Fibroblast of the aortic adventitia (primary cell): ENCODE results near the gene MED7. TPM values are rescaled to one million over a fixed set of nuclear protein-coding genes. Genes with fewer than 3 reads are reported as not detected.

Experiments
- DNase-seq: peaks from one replicate; pipeline ENCODE4 v3.0.0-alpha.2; 2010; ENCODE audit warnings: low read depth
- H3K4me3 ChIP-seq: 2 replicates; pipeline ENCODE4 v1.5.1; 2011; ENCODE audit warnings: low read depth, mild to moderate bottlenecking, control low read depth, low read length, moderate library complexity
- CTCF ChIP-seq: IDR thresholded peaks from 2 replicates; pipeline ENCODE4 v1.5.1; 2011; ENCODE audit warnings: mild to moderate bottlenecking, low read length, control low read depth, inconsistent platforms; ENCODE audit not compliant: insufficient read depth
- total RNA-seq: library from RNA; depleted of rRNA; stranded (reverse); fragments of >200 nt; gene quantifications from 2 replicates; pipeline ENCODE4 v1.2.3, GENCODE V29; 2012; ENCODE audit warnings: low replicate concordance

Gene MED7
- total RNA-seq, 1 donor = 15.4 TPM

GRCh38 chr5:157109744-157110143 lies 32.9 kb downstream of the MED7 start:
- H3K4me3 ChIP-seq = no peak overlapping the region
- DNase-seq = no peak
- no peak for TF ChIP-seq CTCF

GRCh38 chr5:157108976-157109375 lies 33.7 kb downstream of the MED7 start, which contains the start of gene HAVCR2:
HAVCR2 (minus strand) TSS chr5:157109044; CDS start chr5:157108983, 61 bp downstream.
- no peak within 1 kb of the TSS for H3K4me3 ChIP-seq
- TF ChIP-seq CTCF = no peak
- DNase-seq = no peak

GRCh38 chr5:157107508-157107907 lies 35.2 kb downstream of the MED7 start:
- TF ChIP-seq CTCF = no peak
- no peak overlapping the region for H3K4me3 ChIP-seq
- DNase-seq = no peak

GRCh38 chr5:157106630-157107461 lies 35.8 kb downstream of the MED7 start:
- no peak overlapping the region for H3K4me3 ChIP-seq
- DNase-seq = no peak
- no peak for TF ChIP-seq CTCF

- no peak for TF ChIP-seq CTCF
- H3K4me3 ChIP-seq = no peak overlapping the region
- peak; percentile 27 for DNase-seq
These were observed 42.5 kb downstream of the MED7 start for GRCh38 chr5:157100140-157100679.

- no peak for DNase-seq
- H3K4me3 ChIP-seq = no peak overlapping the region
- no peak for TF ChIP-seq CTCF
These were observed 54.2 kb downstream of the MED7 start for GRCh38 chr5:157088342-157088990.

Other genes starting within 250 kb of the MED7 start
- not detected in 2 replicates for gene TIMD4, start 179.6 kb downstream of the MED7 start, total RNA-seq
- not detected in 2 replicates for gene HAVCR1, start 83.7 kb downstream of the MED7 start, total RNA-seq
- 0.36 TPM in 1 of 2 replicates, not detected in the other for gene HAVCR2, start 33.8 kb downstream of the MED7 start, total RNA-seq
- gene GARIN3, start 23.4 kb upstream of the MED7 start, total RNA-seq = not detected in 2 replicates
- gene ITK, start 38.0 kb upstream of the MED7 start, total RNA-seq = not detected in 2 replicates
- gene CYFIP2, start 123.3 kb upstream of the MED7 start, total RNA-seq = 3.7 and 12.4 TPM in 2 replicates